NCI-H510A (cell line): ENCODE data around the gene NKX6-2.
"Not testable (repeated sequence)": the region's sequence is repeated elsewhere in the genome, so short reads cannot be mapped to it uniquely, and the experiment has no call there.

ENCODE experiments used
- DNase-seq: peaks from one replicate; lab custom pipeline; 2025; lab: John Stamatoyannopoulos, UW

The NKX6-2 gene

GRCh38 chr10:132797986-132798385 is 12.0 kb upstream of the NKX6-2 start:
- DNase-seq: not testable (repeated sequence)

DNA sequence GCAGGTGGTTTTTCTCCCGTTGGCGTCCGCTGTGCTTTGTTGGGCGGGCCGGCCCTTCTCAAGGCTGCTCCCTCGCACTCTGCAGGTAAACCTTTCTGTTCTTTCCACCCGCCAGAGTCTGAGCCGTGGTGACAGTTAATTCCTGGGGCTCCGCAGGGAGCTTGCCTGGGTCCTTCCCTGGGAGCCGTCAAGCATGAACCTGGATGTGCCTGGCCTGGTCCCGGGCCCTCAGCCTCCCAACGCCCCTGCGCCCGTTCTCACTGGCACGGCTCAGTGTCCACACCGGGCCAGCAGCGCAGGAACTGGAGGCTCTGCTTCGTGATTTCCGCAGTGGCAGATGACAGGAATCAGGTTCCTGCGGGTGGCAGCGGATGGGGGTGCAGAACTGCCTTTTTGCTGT is 10.9 kb upstream of the NKX6-2 start:
- no peak for DNase-seq

- no peak for DNase-seq
Measured at GRCh38 chr10:132793871-132794849, 8.2 kb upstream of the NKX6-2 start.

- DNase-seq: no peak
Measured at GRCh38 chr10:132793213-132793612, 7.3 kb upstream of the NKX6-2 start.

GRCh38 chr10:132792796-132793195 is 6.8 kb upstream of the NKX6-2 start:
- DNase-seq: no peak

GRCh38 chr10:132792099-132792498 is 6.2 kb upstream of the NKX6-2 start:
- not testable (repeated sequence) for DNase-seq

- DNase-seq: no peak
Measured at GRCh38 chr10:132790934-132791829, 5.2 kb upstream of the NKX6-2 start.

- DNase-seq: no peak
Measured at GRCh38 chr10:132790470-132790869, 4.5 kb upstream of the NKX6-2 start.

DNA sequence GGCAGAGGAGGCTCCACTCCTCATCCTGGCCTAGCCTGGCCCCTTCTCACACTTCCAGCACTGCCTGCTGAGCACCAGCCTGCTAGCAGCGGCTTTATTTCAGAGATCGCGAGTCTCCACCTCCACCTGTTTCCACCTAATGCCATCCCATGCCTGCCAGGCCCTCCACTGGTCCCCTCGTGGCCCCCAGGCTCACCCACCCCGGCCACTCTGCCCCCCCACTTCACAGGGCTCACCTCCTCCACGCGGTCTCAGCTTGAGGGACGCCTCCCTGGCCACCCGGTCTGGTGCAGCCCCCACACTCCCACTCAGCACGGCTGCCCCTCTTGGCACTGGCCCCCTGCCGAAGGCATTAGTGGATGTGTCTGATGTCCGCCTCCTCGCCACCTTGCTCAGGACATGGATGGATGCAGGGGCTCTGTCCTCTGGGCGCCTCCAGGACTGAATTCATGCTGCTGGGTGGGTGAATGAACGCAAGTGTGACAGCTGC is 3.8 kb upstream of the NKX6-2 start:
- DNase-seq: no peak

GRCh38 chr10:132788831-132789219 is 2.9 kb upstream of the NKX6-2 start:
- DNase-seq: no peak

DNA sequence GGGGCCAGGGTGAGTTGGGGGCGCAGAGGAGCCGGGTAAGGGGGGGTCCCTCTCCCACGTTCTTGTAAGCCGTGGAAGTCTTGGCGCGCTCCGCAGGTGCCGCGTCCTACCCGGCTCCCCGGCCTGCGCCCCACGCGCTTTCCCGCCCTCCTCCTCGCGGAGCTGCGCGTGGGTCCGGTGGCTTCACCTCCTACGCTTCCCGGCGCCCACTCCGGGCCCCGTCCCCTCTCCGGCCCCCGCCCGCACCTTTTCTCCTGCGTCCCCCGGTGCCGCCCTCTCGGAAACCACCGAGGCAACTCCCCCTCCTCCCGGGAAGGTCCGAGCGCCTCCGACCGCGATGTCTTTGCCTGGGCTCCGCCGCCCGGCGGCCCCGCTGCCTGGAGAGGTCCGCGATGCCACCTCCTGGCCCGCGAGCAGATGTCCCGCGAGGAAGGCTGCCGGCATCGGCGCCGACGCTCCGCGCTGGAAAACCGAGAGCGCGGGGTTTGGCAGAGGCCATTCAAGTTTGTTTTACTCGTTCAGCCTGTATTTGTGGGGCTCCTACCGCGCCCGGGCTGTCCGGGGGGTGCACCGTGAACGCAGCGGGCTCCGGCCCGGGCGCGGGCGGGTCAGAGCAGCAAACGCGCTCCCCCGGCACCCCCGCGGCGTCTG is 2.4 kb upstream of the NKX6-2 start:
- DNase-seq: no peak

DNA sequence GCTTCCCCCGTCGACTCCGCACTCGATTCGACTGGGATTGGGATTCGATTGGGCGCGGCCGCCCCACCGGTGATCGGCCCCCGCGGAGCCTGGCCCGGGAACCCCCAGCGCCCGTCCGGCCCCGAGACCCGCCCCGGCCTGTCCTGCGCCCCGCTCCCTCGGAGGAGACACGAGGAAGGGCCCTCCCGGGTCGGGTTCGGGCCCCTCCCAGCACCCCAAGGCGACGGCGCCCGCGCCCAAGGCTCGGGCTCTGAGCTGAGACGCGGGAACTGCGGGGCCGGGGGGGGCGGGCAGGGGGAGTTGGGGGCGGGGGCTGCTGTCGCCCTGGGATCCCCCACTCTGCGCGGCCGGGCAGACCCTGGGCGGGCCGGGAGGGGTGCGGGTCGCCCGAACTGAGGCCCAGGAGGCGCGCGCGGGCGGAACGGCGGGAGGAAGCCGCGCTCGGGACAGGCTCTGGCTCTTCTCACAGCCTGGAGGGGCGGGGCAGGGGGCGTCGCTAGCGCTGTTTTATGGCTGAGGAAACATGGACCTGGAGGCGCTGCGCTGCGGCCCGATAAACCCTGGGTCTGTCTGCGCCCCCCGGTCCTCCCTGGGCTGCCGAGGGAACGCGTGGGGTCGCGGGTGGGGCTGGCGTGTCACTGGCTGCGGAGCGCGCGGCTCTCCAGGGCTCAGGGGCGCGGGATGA is 1.7 kb upstream of the NKX6-2 start:
- DNase-seq: no peak

- DNase-seq: no peak
Measured at GRCh38 chr10:132786884-132787494, 1.0 kb upstream of the NKX6-2 start.

DNA sequence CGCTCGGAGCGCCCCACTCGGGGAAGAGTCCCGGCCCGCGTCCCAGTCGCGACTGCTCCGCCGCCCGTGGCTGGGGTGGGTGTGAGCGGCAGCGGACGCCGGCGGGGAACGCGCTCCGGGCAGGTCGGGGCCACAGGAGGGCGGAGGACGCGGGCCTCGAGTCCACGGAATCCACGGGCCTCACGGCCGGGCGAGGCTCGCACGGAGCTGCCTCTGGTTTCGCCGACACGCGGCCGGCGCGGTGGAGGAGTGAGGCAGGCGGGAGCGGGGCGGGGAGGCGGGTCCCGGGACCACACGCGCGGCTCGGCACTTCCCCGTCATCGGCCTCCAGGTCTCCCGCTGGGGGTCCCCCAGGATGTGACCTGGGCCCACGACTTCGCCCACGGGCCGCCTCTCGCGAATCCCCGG is 533 bp upstream of the NKX6-2 start:
- no peak for DNase-seq

DNA sequence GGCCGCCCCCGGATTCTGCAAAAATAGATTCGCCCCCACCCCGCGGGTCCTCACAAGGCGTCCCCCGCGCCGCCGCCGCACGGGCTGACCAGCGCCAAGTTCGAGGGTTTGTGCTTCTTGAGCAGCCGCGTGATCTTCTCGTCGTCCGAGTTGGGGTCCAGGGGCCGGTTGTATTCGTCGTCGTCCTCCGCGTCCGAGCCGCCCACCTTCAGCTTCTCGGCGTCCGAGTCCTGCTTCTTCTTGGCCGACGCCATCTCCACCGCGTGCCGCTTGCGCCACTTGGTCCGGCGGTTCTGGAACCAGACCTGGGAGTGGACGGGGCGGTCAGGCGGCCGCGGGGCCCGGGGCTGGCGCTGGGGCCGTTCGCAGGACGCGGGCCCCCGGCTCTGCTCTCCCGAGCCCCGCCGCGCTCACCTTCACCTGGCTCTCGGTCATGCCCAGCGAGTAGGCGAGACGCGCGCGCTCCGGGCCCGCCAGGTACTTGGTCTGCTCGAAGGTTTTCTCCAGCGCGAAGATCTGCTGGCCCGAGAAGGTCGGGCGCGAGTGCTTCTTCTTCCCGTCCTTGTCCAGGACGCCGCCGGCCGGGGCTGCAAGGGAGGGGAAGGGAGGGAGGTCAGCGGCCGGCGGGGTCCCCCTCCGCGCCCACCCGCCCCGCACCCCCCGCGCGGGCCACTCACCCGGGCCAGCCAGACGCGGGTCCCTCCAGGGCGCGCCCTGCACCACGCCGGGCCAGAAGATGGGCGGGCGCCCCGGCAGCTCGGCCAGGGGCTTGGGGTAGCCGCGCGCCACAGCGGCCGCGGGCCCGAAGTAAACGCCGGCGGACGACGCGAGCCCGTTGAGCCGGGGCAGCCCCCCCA is 853 bp downstream of the NKX6-2 start:
- DNase-seq: no peak

GRCh38 chr10:132783940-132784865 is 1.7 kb downstream of the NKX6-2 start:
- DNase-seq: no peak

- no peak for DNase-seq
Measured at GRCh38 chr10:132783165-132783939, 2.6 kb downstream of the NKX6-2 start.

DNA sequence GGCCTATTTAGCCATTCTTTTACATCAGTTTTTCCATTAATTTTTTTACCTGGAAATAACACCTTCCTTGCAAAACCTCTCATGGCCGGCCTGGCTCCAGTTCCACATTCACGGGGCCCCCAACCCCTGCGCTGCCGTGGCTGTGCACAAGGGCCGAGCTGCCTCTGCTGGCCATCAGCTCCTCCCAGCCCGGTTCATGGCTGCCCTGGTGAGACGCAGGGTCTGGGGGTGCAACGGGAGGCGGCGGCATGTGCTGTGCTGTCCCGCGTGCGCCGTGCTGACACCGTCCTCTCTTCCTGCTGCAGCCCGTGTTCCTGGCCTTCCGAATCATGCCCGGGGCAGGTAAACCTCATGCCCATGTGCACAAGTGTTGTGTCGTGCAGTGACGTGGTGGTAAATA is 4.4 kb downstream of the NKX6-2 start:
- DNase-seq: no peak
